ENCODE data around the gene CRADD. TPM values are rescaled to one million over a fixed set of nuclear protein-coding genes. Genes with fewer than 3 reads are reported as not detected.
A peak's percentile ranks its signal among the peaks of the same experiment; 100 is the strongest.

Gene CRADD
- total RNA-seq, 1 donor from 2014 or later: 41.2 TPM

DNA sequence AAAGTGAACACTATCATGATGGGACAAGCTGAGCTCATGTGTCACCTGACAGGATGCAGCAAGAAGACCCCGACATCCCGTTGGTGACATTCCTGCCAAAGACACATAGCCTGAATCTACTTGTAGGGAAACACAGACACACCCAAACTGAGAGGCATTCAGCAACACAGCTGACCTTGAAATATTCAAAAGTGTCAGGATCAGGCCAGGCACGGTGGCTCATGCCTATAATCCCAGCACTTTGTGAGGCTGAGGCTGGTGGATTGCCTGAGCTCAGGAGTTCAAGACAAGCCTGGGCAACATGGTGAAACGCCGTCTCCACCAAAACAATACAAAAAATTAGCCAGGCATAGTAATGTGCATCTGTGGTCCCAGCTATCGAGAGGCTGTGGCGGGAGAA lies 239.2 kb downstream of the CRADD start:
- Histone ChIP-seq H3K79me2 (ENCODE audit: low read depth) (no peaks in the 10 kb centered on the region), H3K27me3 (no peaks in the 10 kb centered on the region), H3K4me2 (no peak overlapping the region), H3K27ac (no peak overlapping the region), H2AFZ (replicated peaks) (no peak overlapping the region), H3K36me3 (no peaks in the 10 kb centered on the region), H3K4me3 (no peak overlapping the region), H3K9ac (no peak overlapping the region), H4K20me1 (ENCODE audit: low read depth) (no peaks in the 10 kb centered on the region), H3F3A (ENCODE audit: low read depth) (no peaks in the 10 kb centered on the region), H3K9me3 (ENCODE audit: low read depth) (no peaks in the 10 kb centered on the region), H3K4me1 (no peaks in the 10 kb centered on the region)
- DNase-seq (ENCODE audit: low spot score): no peak
- no peak for TF ChIP-seq EZH2 (IDR thresholded peaks at IDR 0.05)
- no peak for TF ChIP-seq CTCF (IDR thresholded peaks at IDR 0.05)
- no peak for TF ChIP-seq EZH2phosphoT487 (IDR thresholded peaks at IDR 0.05)
- H3K27ac Mint-ChIP-seq: no peak overlapping the region
- peaks cover 2% of the 10 kb centered on the region for H3K27me3 Mint-ChIP-seq (ENCODE audit: insufficient read depth, low read depth)
- no peak overlapping the region for H3K4me3 Mint-ChIP-seq
- no peaks in the 10 kb centered on the region for H3K9me3 Mint-ChIP-seq
- H3K4me1 Mint-ChIP-seq: no peaks in the 10 kb centered on the region
- no peaks in the 10 kb centered on the region for H3K36me3 Mint-ChIP-seq

DNA sequence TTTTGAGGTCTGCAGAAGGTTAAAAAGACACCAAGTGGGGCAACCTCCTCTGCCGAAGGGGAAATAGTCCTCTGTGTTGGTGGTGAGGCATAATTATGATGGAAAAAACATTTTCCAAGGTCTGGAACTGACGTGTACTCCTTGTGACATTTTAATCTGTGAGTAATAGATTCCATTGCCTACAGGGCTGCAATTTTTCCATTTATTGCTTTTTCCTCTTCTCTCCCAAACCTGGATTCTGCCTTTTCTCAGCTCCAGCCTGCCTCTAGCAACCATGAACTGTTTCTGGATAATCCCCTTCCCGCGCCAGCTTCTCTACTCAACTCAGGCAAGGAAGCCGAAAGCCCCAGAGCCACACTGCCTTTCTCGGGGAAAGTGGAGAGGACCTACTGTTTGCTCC lies 241.1 kb downstream of the CRADD start:
- Histone ChIP-seq H3K4me3 (no peak overlapping the region), H2AFZ (replicated peaks) (no peak overlapping the region), H3K27ac (no peak overlapping the region), H3K4me1 (no peaks in the 10 kb centered on the region), H3F3A (ENCODE audit: low read depth) (no peaks in the 10 kb centered on the region), H3K27me3 (no peaks in the 10 kb centered on the region), H3K79me2 (ENCODE audit: low read depth) (no peaks in the 10 kb centered on the region), H3K9me3 (ENCODE audit: low read depth) (no peaks in the 10 kb centered on the region), H3K4me2 (no peak overlapping the region), H3K9ac (no peak overlapping the region), H3K36me3 (no peaks in the 10 kb centered on the region), H4K20me1 (ENCODE audit: low read depth) (no peaks in the 10 kb centered on the region)
- no peak for DNase-seq (ENCODE audit: low spot score)
- TF ChIP-seq EZH2 (IDR thresholded peaks at IDR 0.05): no peak
- TF ChIP-seq EZH2phosphoT487 (IDR thresholded peaks at IDR 0.05): no peak
- no peak for TF ChIP-seq CTCF (IDR thresholded peaks at IDR 0.05)
- no peaks in the 10 kb centered on the region for H3K4me1 Mint-ChIP-seq
- no peaks in the 10 kb centered on the region for H3K9me3 Mint-ChIP-seq
- no peak overlapping the region for H3K4me3 Mint-ChIP-seq
- H3K27me3 Mint-ChIP-seq (ENCODE audit: insufficient read depth, low read depth): peaks cover 2% of the 10 kb centered on the region
- no peaks in the 10 kb centered on the region for H3K36me3 Mint-ChIP-seq
- no peak overlapping the region for H3K27ac Mint-ChIP-seq

GRCh38 chr12:93918900-93919299 lies 241.7 kb downstream of the CRADD start:
- Histone ChIP-seq H3K4me1 (no peaks in the 10 kb centered on the region), H3F3A (ENCODE audit: low read depth) (no peaks in the 10 kb centered on the region), H3K9ac (no peak overlapping the region), H3K9me3 (ENCODE audit: low read depth) (no peaks in the 10 kb centered on the region), H4K20me1 (ENCODE audit: low read depth) (no peaks in the 10 kb centered on the region), H3K36me3 (no peaks in the 10 kb centered on the region), H3K27ac (no peak overlapping the region), H3K79me2 (ENCODE audit: low read depth) (no peaks in the 10 kb centered on the region), H3K4me2 (no peak overlapping the region), H3K27me3 (no peaks in the 10 kb centered on the region), H2AFZ (replicated peaks) (no peak overlapping the region), H3K4me3 (no peak overlapping the region)
- peak overlapping the region; percentile 40 for H3K27ac Mint-ChIP-seq
- TF ChIP-seq EZH2phosphoT487 (IDR thresholded peaks at IDR 0.05) (no peak), CTCF (IDR thresholded peaks at IDR 0.05) (no peak), EZH2 (IDR thresholded peaks at IDR 0.05) (no peak)
- H3K4me3 Mint-ChIP-seq: no peak overlapping the region
- no peaks in the 10 kb centered on the region for H3K4me1 Mint-ChIP-seq
- peaks cover 2% of the 10 kb centered on the region for H3K27me3 Mint-ChIP-seq (ENCODE audit: insufficient read depth, low read depth)
- DNase-seq (ENCODE audit: low spot score): no peak
- H3K36me3 Mint-ChIP-seq: no peaks in the 10 kb centered on the region
- H3K9me3 Mint-ChIP-seq: no peaks in the 10 kb centered on the region
